ENCODE data around the gene EHMT2. TPM values are rescaled to one million over a fixed set of nuclear protein-coding genes. Genes with fewer than 3 reads are reported as not detected.

The EHMT2 gene
- total and polyA plus RNA-seq, 2 of the 13 experiments (the other 11 are each of a cell fraction or from before 2014, with no cell fraction given) = 55.2 to 69.2 TPM

- TF ChIP-seq NONO (IDR thresholded peaks at IDR 0.05) (no peak), NONO (CRISPR knock-in tag; conservative IDR thresholded peaks at IDR 0.05) (0 out of 2 replicates have a peak, but pooled peaks have one; percentile 51), LBX2 (CRISPR knock-in tag; IDR thresholded peaks at IDR 0.05; ENCODE audit: borderline replicate concordance) (no peak), IKZF4 (CRISPR knock-in tag; IDR thresholded peaks at IDR 0.05; ENCODE audit: borderline replicate concordance, low read depth, not compliant biosample characterization) (no peak), KDM6A (CRISPR knock-in tag; IDR thresholded peaks at IDR 0.05; ENCODE audit: low read depth) (no peak), ZNF180 (CRISPR knock-in tag; IDR thresholded peaks at IDR 0.05; ENCODE audit: borderline replicate concordance, low read depth) (no peak), ZBTB42 (CRISPR knock-in tag; IDR thresholded peaks at IDR 0.05) (no peak), RERE (CRISPR knock-in tag; IDR thresholded peaks at IDR 0.05; ENCODE audit: low read depth) (no peak), ZNF136 (CRISPR knock-in tag; IDR thresholded peaks at IDR 0.05; ENCODE audit: low read depth) (no peak), MAFF (IDR thresholded peaks at IDR 0.05; ENCODE audit: low read depth, low read length) (no peak), IRF9 (CRISPR knock-in tag; IDR thresholded peaks at IDR 0.05; ENCODE audit: borderline replicate concordance) (no peak), DMAP1 (CRISPR knock-in tag; IDR thresholded peaks at IDR 0.05) (no peak), U2AF1 (optimal IDR thresholded peaks at IDR 0.05; ENCODE audit: low read depth, low read length) (no peak), SIN3B (IDR thresholded peaks at IDR 0.05; ENCODE audit: low read length) (no peak; the same call in 1 of the 2 replicates), USF2 (IDR thresholded peaks at IDR 0.05; ENCODE audit: low read depth, low read length) (peak; percentile 93), USF2 (CRISPR knock-in tag; IDR thresholded peaks at IDR 0.05; ENCODE audit: borderline replicate concordance) (peak; percentile 80; the same call in 1 of the 2 replicates), ZNF678 (CRISPR knock-in tag; IDR thresholded peaks at IDR 0.05) (no peak), ESRRA (CRISPR knock-in tag; IDR thresholded peaks at IDR 0.05; ENCODE audit: low read depth) (no peak), ZNF124 (CRISPR knock-in tag; IDR thresholded peaks at IDR 0.05) (no peak), SOX13 (IDR thresholded peaks at IDR 0.05) (no peak), SOX13 (CRISPR knock-in tag; conservative IDR thresholded peaks at IDR 0.05 in 1 of 2, IDR thresholded peaks at IDR 0.05 in 1 of 2) (0 out of 4 replicates have a peak, but pooled peaks have one; percentile 4 to 80)
Measured at GRCh38 chr6:31897612-31898382, at the start of gene EHMT2 (continued).

Data from HepG2 (cell line).